Loucy (cell line): Measurements from ENCODE around the gene ADGRL3.

Experiments used
- H2AFZ ChIP-seq: fragments of 200-600 bp; sonication (generic); 2 replicates; pipeline ENCODE4 v1.6.0; 2016; ENCODE audit warnings: antibody characterized with exemption, mild to moderate bottlenecking, low read length, moderate library complexity
- H3F3A ChIP-seq: fragments of 200-600 bp; 2 replicates; pipeline ENCODE4 v1.6.0; 2016; ENCODE audit warnings: antibody characterized with exemption, low read depth, mild to moderate bottlenecking
- H3K27me3 ChIP-seq: fragments of 200-600 bp; sonication (generic); 2 replicates; pipeline ENCODE4 v1.6.1; 2014; ENCODE audit warnings: low read length, mild to moderate bottlenecking; ENCODE audit not compliant: insufficient read depth, poor library complexity, severe bottlenecking
- H3K36me3 ChIP-seq: fragments of 200-600 bp; sonication (generic); 2 replicates; pipeline ENCODE4 v1.6.1; 2016; ENCODE audit warnings: low read length; ENCODE audit not compliant: insufficient read depth
- H3K4me1 ChIP-seq: fragments of 200-600 bp; sonication (generic); 2 replicates; pipeline ENCODE4 v1.5.1; 2014; ENCODE audit warnings: low read length, mild to moderate bottlenecking; ENCODE audit not compliant: insufficient read depth, poor library complexity, severe bottlenecking
- H3K4me2 ChIP-seq: fragments of 200-600 bp; sonication (generic); 2 replicates; pipeline ENCODE4 v1.6.0; 2014; ENCODE audit warnings: antibody characterized with exemption, low read length, low read depth, mild to moderate bottlenecking; ENCODE audit not compliant: poor library complexity, severe bottlenecking
- H3K4me3 ChIP-seq: fragments of 200-600 bp; sonication (generic); 2 replicates; pipeline ENCODE4 v1.5.1; 2014; ENCODE audit warnings: low read length, mild to moderate bottlenecking, mixed read lengths; ENCODE audit not compliant: poor library complexity, severe bottlenecking
- H3K79me2 ChIP-seq: fragments of 200-600 bp; sonication (generic); 2 replicates; pipeline ENCODE4 v1.6.1; 2014; ENCODE audit warnings: low read length; ENCODE audit not compliant: insufficient read depth
- H3K9ac ChIP-seq: fragments of 200-600 bp; sonication (generic); 2 replicates; pipeline ENCODE4 v1.6.0; 2014; ENCODE audit warnings: mild to moderate bottlenecking, low read depth, low read length, moderate library complexity; ENCODE audit not compliant: poor library complexity, severe bottlenecking
- H3K9me2 ChIP-seq: fragments of 200-600 bp; sonication (generic); replicated peaks from 2 replicates; pipeline ENCODE4 v1.6.1; 2016; ENCODE audit warnings: low read depth, low read length, mixed read lengths
- H3K9me3 ChIP-seq: fragments of 200-600 bp; sonication (generic); 2 replicates; pipeline ENCODE4 v1.6.1; 2014; ENCODE audit warnings: mild to moderate bottlenecking, antibody characterized with exemption, low read length, low read depth; ENCODE audit not compliant: insufficient read depth
- H4K20me1 ChIP-seq: fragments of 200-600 bp; sonication (generic); 2 replicates; pipeline ENCODE4 v1.6.0; 2014; ENCODE audit warnings: antibody characterized with exemption, low read length, mild to moderate bottlenecking; ENCODE audit not compliant: insufficient read depth, poor library complexity, severe bottlenecking
- CTCF ChIP-seq: fragments of 200-600 bp; sonication (generic); conservative IDR thresholded peaks from 2 replicates; pipeline ENCODE4 v1.5.1; 2014; ENCODE audit warnings: mild to moderate bottlenecking, antibody characterized with exemption, low read length
- EZH2phosphoT487 ChIP-seq: fragments of 200-600 bp; IDR thresholded peaks from 2 replicates; pipeline ENCODE4 v1.6.1; 2018; ENCODE audit warnings: antibody characterized with exemption, mild to moderate bottlenecking, moderate library complexity, borderline replicate concordance

The ADGRL3 gene

GRCh38 chr4:61741327-61742096, 541.4 kb downstream of the ADGRL3 start:
- Histone ChIP-seq H3K4me1 (no peaks in the 10 kb centered on the region), H3K9me2 (no peaks in the 10 kb centered on the region), H3K79me2 (no peaks in the 10 kb centered on the region), H3K4me2 (no peak overlapping the region), H3K9me3 (no peaks in the 10 kb centered on the region), H3K9ac (no peak overlapping the region), H3K36me3 (no peaks in the 10 kb centered on the region), H2AFZ (peak overlapping the region; percentile 73), H4K20me1 (no peaks in the 10 kb centered on the region), H3K27me3 (no peaks in the 10 kb centered on the region), H3K4me3 (no peak overlapping the region), H3F3A (no peaks in the 10 kb centered on the region)
- TF ChIP-seq CTCF = peak; percentile 62
- TF ChIP-seq EZH2phosphoT487 = no peak

GRCh38 chr4:61750810-61751209, 550.7 kb downstream of the ADGRL3 start:
- H3K27me3 ChIP-seq = no peaks in the 10 kb centered on the region
- no peaks in the 10 kb centered on the region for H3F3A ChIP-seq
- no peaks in the 10 kb centered on the region for H3K4me1 ChIP-seq
- H3K9ac ChIP-seq = no peak overlapping the region
- H3K36me3 ChIP-seq = no peaks in the 10 kb centered on the region
- H3K79me2 ChIP-seq = no peaks in the 10 kb centered on the region
- no peaks in the 10 kb centered on the region for H3K9me3 ChIP-seq
- H4K20me1 ChIP-seq = no peaks in the 10 kb centered on the region
- H3K4me2 ChIP-seq = no peak overlapping the region
- no peak overlapping the region for H2AFZ ChIP-seq
- TF ChIP-seq EZH2phosphoT487 (no peak), CTCF (no peak)
- H3K9me2 ChIP-seq = no peaks in the 10 kb centered on the region
- H3K4me3 ChIP-seq = no peak overlapping the region

- Histone ChIP-seq H3K9ac (no peak overlapping the region), H3K9me2 (no peaks in the 10 kb centered on the region), H4K20me1 (no peaks in the 10 kb centered on the region), H2AFZ (no peak overlapping the region), H3K4me3 (no peak overlapping the region), H3K9me3 (no peaks in the 10 kb centered on the region), H3K79me2 (no peaks in the 10 kb centered on the region), H3K27me3 (no peaks in the 10 kb centered on the region), H3K4me2 (no peak overlapping the region), H3K4me1 (no peaks in the 10 kb centered on the region), H3F3A (no peaks in the 10 kb centered on the region), H3K36me3 (no peaks in the 10 kb centered on the region)
- TF ChIP-seq CTCF (no peak), EZH2phosphoT487 (no peak)
These were observed 552.5 kb downstream of the ADGRL3 start for GRCh38 chr4:61752617-61753016.
